Stimulated activated CD4-positive, alpha-beta T cell treated with anti-CD3 and anti-CD28 coated beads, Interleukin-1b, Interleukin-23, amount 100 ng/mL, for 4 hours (primary cell): ENCODE results near the gene PTPRO.

Source experiments
- DNase-seq, 2 donors: peaks; one replicate each; pipeline ENCODE4 v3.0.0-alpha.2; 2020; ENCODE audit warnings: low read depth in 2 of 2

Gene PTPRO

DNA sequence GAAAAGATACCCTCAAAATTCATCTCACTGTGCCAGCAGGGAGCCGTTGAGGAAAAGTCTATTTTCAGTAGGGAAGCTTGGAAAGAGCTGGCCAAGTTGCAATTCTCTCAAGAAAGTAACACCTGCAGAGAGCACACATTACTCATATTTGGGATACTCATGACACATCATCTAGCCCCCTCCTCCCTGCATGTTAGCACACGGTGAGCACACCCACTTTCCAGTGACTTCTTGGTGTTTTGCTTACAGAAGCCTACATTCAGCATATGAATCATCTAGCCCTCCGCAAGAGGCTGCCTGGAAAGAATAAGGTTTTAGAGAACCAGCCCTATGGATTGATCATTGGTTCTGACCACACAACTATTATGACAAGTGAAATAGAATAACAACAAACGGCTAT lies 124.5 kb downstream of the PTPRO start:
- no peak for DNase-seq

DNA sequence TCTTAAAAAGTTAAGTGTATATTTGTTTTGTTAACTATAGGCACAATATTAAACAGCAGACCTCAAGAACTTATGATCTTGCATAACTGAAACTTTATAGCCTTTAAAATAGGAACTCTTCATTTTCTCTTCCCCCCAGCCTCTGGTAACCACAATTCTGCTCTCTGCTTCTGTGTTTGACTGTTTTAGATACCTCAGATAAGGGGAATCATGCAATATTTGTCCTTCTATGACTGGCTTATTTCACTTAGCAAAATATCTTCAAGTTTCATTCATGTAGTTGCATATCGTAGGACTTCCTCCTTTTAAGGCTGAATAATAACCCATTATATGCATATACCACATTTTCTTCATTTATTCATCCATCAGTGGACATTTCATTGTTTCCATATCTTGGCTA lies 131.3 kb downstream of the PTPRO start:
- DNase-seq = no peak

DNA sequence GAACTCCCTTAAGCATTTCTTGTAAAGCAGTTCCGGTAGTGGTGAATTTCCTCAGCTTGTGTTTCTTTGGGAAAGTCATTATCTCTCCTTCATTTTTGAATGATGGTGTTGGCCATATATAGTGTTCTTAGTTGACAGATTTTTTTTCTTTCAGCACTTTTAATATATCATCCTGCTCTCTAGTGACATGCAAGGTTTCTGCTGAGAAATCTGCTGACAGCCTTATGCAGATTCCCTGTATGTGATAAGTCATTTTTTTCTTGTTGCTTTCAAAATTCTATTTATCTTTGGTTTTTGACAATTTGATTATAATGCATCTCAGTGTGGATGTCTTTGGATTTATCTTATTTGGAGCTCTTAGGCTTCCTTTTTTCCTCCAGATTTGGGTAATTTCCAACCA lies 135.7 kb downstream of the PTPRO start:
- no peak for DNase-seq

DNA sequence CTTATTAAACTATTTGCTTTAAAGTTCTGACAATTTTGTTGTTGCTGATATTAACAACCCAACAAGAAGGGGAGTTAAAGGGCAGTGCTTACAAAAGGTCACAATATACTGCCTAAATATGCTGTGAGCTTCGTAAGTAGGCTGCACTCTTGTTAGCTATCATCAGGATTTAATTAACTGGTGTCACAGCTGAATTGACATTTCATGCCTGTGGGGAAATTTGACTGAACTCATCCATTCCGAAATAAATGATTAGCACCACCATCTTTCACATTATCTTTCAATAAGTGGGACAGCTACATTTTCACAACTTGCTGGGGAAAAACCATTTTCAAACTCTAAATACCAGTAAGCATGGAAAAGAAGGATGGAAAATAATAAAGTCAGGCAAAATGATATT lies 146.6 kb downstream of the PTPRO start:
- DNase-seq = no peak

DNA sequence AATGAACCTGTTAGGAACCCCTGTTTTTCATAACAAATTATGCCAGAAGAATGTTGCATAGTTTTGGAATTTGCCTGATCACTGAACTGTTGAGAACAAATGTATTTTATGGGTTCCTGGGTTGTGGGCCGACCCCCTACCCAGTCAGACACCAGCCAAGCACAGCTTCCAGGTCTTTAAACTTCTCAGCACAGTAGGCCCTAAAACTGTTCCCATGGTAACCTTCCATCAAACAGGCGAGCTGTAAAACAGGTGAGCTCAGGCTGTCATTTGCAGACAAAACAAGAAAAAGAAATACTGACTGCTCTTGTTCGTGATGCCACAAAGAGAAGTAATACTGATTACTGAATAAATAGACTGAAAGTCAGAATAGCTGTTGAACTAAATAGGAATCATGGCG lies 147.0 kb downstream of the PTPRO start:
- DNase-seq = no peak

DNA sequence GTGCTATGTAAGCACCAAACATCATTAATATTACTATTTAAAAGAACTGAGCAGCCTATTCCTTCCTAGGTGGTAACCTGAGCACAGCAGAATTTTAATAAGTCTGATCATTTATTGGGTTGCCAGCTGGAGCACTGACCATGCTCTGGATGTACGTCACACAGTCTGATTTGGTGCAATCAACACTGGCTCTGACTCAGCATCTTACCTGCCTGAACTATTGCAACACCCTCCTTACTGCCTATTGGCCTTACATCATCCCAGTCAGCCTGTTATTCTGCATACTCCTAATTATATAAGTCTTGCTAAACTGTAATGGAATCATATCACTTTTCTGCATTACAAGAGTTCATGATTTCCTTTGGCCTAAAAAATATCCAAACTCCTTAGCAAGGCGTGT lies 149.7 kb downstream of the PTPRO start:
- no peak for DNase-seq

DNA sequence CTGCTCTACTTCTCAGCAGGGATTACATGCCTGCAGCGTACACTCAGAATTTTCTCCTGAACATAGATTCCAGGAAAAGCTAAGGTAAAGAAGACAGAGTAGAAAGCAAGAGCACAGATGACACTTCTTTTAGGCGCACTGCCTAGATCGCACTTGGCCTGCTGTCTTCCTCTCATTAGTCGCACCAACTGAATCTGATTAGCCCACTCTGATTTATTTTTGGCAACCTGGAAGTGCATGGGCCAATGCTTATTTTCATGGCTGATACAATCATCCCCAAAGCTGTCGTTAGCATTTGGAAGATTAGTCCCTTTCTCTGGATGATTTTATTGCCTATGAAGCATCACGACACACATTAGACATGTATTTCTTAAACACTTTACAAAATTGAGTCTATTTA lies 152.5 kb downstream of the PTPRO start:
- DNase-seq = no peak

DNA sequence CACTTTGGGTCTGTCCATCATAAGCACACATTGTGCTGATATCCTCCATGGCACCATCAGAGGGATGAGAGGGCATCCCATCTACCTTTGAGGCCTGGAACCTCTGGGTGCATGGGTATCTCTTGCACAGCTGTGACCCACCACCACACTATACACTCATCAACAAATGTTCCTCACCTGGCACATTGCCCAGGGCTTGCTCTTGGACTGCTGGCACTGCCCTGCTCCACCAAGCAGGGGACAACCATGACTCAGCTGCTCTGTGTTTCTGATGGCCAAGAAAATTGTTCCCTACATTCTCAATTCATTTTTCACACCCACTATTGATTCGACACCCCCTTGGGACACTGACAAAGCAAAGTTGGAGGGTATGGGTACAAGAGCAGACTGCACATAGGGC lies 155.5 kb downstream of the PTPRO start:
- no peak for DNase-seq

DNA sequence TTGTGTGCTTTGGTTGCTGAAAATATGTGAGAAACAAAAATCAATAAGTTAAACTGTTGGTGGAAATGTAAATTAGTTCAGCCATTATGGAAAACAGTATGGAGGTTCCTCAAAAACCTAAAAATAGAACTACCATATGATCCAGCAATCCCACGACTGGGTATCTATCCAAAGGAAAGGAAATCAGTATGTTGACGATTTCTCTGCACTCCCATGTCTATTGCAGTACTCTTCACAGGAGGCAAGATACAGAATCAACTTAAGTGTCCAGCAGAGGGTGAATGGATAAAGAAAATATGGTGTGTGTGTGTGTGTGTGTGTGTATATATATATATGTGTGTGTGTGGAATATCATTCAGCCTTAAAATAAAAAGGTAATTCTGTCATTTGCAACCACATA lies 159.5 kb downstream of the PTPRO start:
- DNase-seq = no peak

DNA sequence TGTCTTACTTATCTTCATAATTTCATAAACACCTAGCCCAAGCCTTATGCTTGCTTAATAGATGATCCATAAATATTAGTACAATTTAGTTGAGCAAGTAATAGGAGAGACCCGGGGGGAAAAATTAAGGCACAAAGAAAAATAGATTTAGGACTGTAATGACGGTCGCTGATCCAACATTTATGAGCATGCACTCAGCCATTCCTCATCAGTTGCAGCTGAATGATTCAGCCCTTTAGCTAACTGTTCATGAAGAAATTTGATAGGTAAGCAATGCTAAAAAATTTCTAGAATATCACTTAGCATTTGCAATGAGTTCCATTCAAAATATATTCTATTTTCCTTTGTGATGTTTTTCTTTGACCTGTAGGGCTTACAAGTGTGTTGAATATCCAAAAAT lies 163.2 kb downstream of the PTPRO start:
- no peak for DNase-seq

DNA sequence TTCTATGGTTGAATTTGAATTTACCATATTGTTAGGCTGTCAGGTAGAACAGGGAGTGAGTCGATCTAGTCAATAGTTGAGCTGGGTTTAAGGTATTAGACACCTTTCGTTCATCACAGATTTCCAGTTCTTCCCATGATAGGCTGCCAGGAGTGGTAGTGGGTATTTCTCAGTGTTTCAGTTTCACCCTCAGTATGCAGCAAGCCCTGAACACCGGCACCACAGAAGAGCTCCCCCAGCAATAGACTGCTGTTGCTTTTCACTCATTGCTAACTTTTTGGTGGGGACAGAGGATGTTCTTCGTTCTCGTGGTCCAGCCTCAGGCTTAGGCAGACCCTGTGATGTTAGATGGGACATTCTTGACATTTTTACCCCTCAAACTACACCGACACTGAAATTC lies 164.6 kb downstream of the PTPRO start:
- DNase-seq = no peak

DNA sequence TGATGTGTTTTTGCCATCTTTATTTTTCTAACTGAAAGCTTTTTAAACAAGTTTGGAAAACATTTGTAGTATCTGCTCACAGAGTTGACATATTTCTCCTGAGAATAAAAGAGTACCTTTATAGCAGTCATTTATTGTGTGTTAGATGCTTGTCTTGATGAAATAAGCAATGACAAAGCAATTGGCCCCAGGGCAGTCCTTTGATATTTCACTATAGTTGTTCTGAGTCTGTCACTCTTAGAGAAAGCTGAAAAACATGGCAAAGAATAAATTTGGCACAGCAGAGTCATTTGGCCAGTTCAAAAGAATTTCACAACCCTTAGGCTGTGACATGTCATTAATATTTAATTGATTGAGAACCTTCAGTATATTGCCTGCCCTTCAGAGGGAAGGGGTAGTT lies 166.2 kb downstream of the PTPRO start:
- no peak for DNase-seq

DNA sequence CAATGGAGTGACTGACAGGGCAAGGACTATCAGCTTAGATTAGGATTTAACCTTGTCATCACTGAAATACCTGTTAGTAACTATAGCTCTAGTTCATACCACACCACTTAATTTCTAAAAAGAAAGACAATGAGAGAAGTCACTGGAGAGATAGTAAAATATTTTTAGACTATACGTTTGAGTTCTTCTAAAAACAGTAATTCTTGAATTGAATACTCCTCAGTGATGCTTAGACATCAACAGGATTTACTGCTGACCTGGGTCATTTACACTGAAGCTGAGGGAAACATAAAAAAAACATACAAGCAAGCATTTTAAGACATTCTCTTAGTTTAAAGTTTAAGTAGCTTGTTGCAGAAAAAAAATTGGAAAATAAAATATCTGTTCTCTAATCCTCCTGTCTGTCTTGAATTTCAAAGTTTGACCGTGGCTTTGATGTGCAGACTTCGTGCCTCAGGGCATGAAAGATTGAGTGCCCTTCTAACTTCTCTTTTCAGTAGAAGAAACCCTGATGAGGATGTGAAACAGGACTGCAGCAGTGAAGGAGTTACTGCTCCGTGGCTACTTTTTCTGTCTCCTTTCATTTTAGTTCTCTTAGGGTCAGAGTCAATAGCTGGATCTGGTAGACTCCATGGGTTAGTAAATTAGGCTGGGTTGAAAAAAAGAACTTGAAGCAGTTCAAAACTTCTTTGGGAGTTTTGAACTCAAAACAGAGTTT lies 172.2 kb downstream of the PTPRO start:
- no peak for DNase-seq

DNA sequence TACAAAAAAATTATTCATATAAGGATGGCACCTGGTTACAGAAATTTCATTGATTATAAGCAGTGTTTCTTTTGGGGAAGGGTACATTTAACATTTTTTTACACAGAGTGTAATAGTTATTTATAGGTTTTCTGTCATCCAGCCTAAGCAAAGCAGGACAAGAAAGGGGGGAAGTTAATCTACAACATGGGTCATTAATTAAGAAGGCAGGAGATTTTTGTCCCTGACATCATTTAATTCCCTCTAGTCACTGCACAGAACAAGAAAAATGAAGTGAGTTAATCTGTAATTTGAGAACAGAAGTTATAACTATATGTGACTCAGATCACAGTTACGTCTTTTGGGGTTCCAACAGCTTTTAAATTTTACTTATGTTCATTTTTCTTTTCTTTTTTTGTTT lies 173.4 kb downstream of the PTPRO start:
- no peak for DNase-seq

DNA sequence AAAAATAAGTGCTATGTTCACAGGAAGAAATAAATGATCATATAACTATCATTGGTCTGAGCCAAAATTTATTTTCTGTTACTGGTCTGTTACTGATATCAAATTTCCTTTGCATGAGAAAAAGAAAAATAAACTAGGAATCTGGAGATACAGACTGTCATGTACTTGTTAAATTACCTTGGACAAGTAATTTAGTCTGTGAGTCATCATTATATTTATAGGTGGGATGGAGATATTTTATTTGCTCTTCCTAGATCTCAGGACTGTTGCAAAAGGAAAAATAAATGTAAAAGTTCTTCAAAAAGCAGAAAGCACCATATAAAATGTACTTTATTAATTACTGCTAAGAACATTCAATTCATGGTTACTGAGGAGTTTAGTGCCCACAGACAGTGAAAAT lies 174.4 kb downstream of the PTPRO start:
- DNase-seq = no peak

DNA sequence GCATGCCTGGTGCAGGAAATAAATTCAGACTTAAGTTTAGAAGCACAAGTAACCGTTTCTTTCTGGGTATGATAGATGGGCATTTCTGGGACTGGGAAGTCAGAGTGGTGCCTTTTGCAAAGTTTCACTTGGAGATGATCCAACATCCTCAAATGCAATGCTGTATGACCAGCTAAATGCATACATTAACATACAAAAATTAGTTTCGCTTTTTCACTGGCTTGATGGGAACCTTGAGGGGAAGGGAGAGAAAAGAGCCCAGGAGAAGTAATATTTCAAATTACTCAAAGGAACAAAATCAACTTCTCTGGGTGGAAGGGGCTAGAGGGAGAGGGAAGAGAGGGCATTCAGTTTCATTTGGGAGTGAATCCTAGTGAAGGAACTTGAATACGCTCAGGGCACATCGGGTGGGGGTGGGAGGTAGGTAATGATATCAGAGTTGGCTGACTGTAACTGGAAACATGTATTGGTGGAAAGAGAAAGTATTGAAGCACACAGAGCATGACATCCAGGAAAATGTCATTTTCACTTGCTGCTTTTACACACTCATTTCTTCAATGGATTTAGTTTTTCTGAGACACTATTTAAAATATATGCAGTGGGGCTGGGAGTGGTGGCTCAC lies 175.5 kb downstream of the PTPRO start:
- DNase-seq = no peak

DNA sequence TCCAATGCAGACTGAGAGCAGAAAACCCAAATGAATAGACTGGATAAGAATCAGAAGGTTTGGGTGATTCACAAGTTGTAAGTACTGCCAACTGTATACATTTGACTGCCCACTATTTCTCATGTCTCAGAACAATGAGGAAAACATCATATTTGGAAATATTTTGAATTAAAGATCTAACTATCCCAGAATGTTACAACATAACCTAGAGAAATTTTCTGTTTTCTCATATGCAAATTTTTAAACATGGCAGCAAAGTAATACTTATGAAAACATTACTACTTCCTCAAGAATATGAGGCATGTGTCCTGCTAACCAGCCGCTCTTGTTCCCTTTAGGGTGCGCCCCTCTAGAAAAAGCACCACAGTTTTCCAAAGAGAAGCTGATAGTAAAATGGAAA lies 179.9 kb downstream of the PTPRO start:
- DNase-seq = no peak

DNA sequence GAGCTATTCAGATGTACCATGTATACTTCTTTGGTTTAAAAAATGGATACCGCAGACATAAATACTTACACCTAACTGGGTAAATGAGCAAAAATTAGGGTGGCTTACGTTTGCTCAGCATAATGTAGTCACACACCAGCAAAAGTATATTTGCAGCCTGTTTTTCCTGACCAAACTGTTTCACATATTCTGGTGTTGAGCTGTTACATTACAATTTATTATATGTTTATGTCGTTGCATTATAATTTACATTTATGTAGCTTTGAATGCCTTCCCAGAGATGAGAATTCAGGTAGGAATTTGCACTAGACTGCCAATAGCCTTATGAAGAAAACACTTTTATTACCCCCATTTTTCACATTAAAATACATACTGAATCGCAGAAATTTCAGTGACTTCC lies 183.3 kb downstream of the PTPRO start:
- no peak for DNase-seq

DNA sequence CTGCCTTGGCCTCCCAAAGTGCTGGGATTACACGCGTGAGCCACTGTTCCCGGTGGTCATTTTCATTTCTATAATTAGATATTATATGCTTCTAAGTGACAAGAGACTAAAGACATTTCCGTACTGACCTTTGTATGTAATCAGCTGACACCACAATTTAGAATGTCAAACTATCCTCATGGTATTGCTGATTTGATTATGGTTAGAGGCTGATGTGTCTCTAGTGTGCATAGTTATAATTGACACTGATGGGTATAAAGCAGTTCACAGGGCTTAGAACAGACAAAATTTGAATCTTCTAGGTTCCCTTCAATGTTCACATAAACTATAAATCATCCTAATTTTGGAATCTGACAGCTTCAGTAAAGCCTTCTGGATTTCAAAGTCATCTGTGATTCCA lies 192.7 kb downstream of the PTPRO start:
- DNase-seq = no peak

DNA sequence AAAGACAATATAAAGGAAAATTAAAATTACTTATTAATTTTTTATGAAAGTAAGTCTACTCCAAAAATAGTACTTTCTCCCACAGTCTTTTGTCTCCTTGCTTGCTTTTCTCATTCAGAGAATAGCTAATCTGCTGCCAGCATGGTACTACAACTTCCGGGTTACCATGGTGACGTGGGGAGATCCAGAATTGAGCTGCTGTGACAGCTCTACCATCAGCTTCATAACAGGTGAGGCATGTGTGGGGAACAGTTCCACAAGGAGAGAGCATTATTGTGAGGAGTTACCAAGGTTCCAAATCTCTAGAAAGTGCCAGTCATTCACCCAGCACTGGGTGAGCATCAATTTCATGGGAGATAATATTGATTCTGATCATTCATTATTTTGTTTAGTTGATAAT lies 197.8 kb downstream of the PTPRO start:
- no peak for DNase-seq

DNA sequence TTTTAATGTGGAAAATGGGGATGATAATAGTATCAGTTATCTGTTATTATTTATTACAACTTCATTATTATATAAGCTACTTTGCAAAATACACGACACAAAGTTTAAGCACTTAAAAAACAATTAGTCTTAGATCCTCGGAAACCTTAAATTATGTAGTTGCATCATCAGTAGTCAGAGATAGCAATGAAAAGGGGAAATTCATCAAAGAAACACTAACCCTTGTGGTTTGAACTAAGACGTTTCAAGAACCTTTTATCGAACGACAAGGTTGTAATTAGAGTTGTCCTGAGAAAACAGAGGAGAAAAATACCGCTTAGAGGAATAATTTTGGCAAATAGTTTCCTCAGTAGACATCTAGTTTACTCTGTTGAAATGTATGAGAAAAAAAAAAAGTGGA lies 198.5 kb downstream of the PTPRO start:
- DNase-seq = no peak

DNA sequence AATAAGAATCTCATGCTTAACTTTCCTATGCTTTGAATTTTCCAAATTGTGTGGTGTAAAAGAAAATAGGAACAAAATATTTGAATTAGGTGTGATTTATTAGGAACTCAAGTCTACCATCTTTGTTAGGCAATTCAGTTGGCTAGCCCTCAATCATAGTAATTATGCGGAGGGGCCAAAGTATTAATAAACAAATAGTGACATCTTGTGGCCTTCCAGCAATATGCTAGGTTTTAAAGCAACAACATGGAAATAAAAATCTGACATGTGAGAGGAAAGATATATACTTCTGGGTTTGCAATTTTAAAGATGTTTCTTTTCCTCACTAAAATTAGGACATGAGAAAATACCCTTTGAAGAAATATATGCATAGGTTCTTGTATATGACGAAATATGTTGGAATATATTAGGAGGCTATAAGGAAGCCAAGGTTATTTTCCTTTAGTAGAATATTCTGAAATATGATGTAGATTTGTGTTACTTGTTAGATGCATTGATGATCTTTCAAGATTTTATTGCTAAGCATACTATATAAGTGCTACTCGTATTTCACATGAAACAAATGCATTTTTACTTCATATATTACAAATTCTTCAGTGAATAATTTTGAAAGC lies 200.4 kb downstream of the PTPRO start:
- no peak for DNase-seq

DNA sequence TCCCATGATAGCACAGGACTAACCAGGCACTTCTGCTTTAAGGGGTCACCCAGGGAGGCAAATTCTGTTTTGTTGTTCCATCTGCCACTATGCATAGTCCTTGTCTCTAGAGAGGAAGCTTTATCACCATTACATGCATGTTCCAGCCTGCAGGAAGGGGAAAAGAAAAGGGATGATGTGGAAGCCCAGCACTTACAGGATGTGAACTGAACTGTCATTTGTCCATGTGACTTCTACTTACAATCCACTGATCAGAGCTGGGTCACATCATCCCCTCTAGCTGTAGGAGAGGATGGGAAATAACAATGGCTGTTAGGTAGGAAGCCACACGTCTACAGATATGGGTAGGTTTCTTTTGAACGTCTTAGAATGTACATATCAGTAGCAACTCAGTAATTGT lies 203.1 kb downstream of the PTPRO start:
- DNase-seq = no peak

DNA sequence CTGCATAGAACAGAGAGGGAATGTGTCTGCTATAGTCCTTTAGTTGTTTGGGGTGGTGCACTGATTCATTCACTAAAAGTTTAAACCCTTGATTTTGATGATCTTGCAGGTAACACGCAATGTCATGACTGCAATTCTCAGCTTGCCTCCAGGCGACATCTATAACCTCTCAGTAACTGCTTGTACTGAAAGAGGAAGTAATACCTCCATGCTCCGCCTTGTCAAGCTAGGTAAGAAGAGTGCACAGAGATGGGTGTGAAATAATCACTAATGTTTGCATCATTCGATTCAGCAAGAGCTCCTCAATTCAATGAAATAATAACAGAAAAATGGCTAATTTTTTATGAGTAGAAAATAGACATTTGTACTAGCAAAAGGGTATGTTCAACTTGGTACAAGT lies 203.7 kb downstream of the PTPRO start:
- DNase-seq = no peak
